Fibroblast of the conjunctiva (primary cell): ENCODE measurements around the gene FAM193A.
"Not testable (repeated sequence)": the region's sequence is repeated elsewhere in the genome, so short reads cannot be mapped to it uniquely, and the experiment has no call there.

ENCODE experiments used
- DNase-seq: peaks from one replicate; pipeline ENCODE4 v3.0.0-alpha.2; 2010; ENCODE audit warnings: low read depth

Gene FAM193A

GRCh38 chr4:2650276-2650675, 113.8 kb downstream of the FAM193A start:
- no peak for DNase-seq

- DNase-seq, result no peak
Observed at GRCh38 chr4:2651546-2651945, 115.1 kb downstream of the FAM193A start.

- DNase-seq, result no peak
Observed at GRCh38 chr4:2651998-2652397, 115.6 kb downstream of the FAM193A start.

GRCh38 chr4:2652415-2653160, 116.1 kb downstream of the FAM193A start:
- no peak for DNase-seq

- DNase-seq, result peak; percentile 9
Observed at GRCh38 chr4:2660596-2661211, 124.3 kb downstream of the FAM193A start.

GRCh38 chr4:2662598-2662997, 126.2 kb downstream of the FAM193A start:
- DNase-seq, result peak; percentile 47

- no peak for DNase-seq
Observed at GRCh38 chr4:2663275-2663674, 126.8 kb downstream of the FAM193A start.

GRCh38 chr4:2666722-2667247, 130.3 kb downstream of the FAM193A start:
- no peak for DNase-seq

GRCh38 chr4:2667428-2667827, 131.0 kb downstream of the FAM193A start:
- no peak for DNase-seq

- no peak for DNase-seq
Observed at GRCh38 chr4:2671267-2671895, 134.9 kb downstream of the FAM193A start.

- DNase-seq, result no peak
Observed at GRCh38 chr4:2672082-2672481, 135.6 kb downstream of the FAM193A start.

- no peak for DNase-seq
Observed at GRCh38 chr4:2672700-2673099, 136.3 kb downstream of the FAM193A start.

GRCh38 chr4:2673157-2673556, 136.7 kb downstream of the FAM193A start:
- DNase-seq, result no peak

- not testable (repeated sequence) for DNase-seq
Observed at GRCh38 chr4:2679762-2680161, 143.3 kb downstream of the FAM193A start.

GRCh38 chr4:2684486-2684885, 148.0 kb downstream of the FAM193A start:
- DNase-seq, result no peak

- no peak for DNase-seq
Observed at GRCh38 chr4:2685541-2685940, 149.1 kb downstream of the FAM193A start.

- DNase-seq, result no peak
Observed at GRCh38 chr4:2686379-2687265, 150.2 kb downstream of the FAM193A start.

- no peak for DNase-seq
Observed at GRCh38 chr4:2688281-2688680, 151.8 kb downstream of the FAM193A start.

GRCh38 chr4:2688697-2689096, 152.2 kb downstream of the FAM193A start:
- DNase-seq, result no peak

GRCh38 chr4:2689114-2689513, 152.7 kb downstream of the FAM193A start:
- no peak for DNase-seq

- no peak for DNase-seq
Observed at GRCh38 chr4:2689825-2690700, 153.6 kb downstream of the FAM193A start.
